Measurements from ENCODE around the gene WNT3.

WNT3 gene

GRCh38 chr17:46727572-46728348 lies 90.7 kb downstream of the WNT3 start:
- no peak for DNase-seq

- no peak for DNase-seq
Measured at GRCh38 chr17:46726206-46726605, 92.3 kb downstream of the WNT3 start.

GRCh38 chr17:46722662-46723285 lies 95.7 kb downstream of the WNT3 start:
- no peak for DNase-seq

- DNase-seq, result no peak
Measured at GRCh38 chr17:46720408-46720807, 98.1 kb downstream of the WNT3 start.

GRCh38 chr17:46719891-46720290 lies 98.6 kb downstream of the WNT3 start:
- no peak for DNase-seq

- no peak for DNase-seq
Measured at GRCh38 chr17:46717999-46718398, 100.5 kb downstream of the WNT3 start.

Data from NCI-H2029 (cell line).